GM18517 (cell line): ENCODE results near the gene CRACR2A.

ENCODE experiments used
- ATAC-seq: cut with Tn5 transposase; IDR thresholded peaks from one replicate; pipeline ENCODE4 v1.9.1; 2021; ENCODE audit warnings: mild to moderate bottlenecking, moderate library complexity; ENCODE audit not compliant: unreplicated experiment

The CRACR2A gene

GRCh38 chr12:3752096-3752709, 706 bp downstream of the CRACR2A start:
- ATAC-seq = peak; percentile 61

- ATAC-seq = no peak
These were observed 1.5 kb downstream of the CRACR2A start for GRCh38 chr12:3751151-3752095.

- ATAC-seq = no peak
These were observed 2.3 kb downstream of the CRACR2A start for GRCh38 chr12:3750616-3751015.

GRCh38 chr12:3748620-3749019, 4.3 kb downstream of the CRACR2A start:
- no peak for ATAC-seq

GRCh38 chr12:3747976-3748619, 4.8 kb downstream of the CRACR2A start:
- no peak for ATAC-seq

- no peak for ATAC-seq
These were observed 5.4 kb downstream of the CRACR2A start for GRCh38 chr12:3747543-3747942.

GRCh38 chr12:3746758-3747157, 6.2 kb downstream of the CRACR2A start:
- no peak for ATAC-seq

- no peak for ATAC-seq
These were observed 7.8 kb downstream of the CRACR2A start for GRCh38 chr12:3745152-3745551.

GRCh38 chr12:3744229-3744901, 8.5 kb downstream of the CRACR2A start:
- no peak for ATAC-seq

- no peak for ATAC-seq
These were observed 9.1 kb downstream of the CRACR2A start for GRCh38 chr12:3743803-3744202.

GRCh38 chr12:3741882-3742672, 10.8 kb downstream of the CRACR2A start:
- ATAC-seq = no peak

- ATAC-seq = no peak
These were observed 12.3 kb downstream of the CRACR2A start for GRCh38 chr12:3740480-3741231.

GRCh38 chr12:3735432-3735831, 17.5 kb downstream of the CRACR2A start:
- no peak for ATAC-seq

GRCh38 chr12:3732901-3733300, 20.0 kb downstream of the CRACR2A start:
- ATAC-seq = no peak

- ATAC-seq = no peak
These were observed 22.8 kb downstream of the CRACR2A start for GRCh38 chr12:3730111-3730510.

GRCh38 chr12:3728686-3729085, 24.2 kb downstream of the CRACR2A start:
- ATAC-seq = peak; percentile 14

- ATAC-seq = peak; percentile 90
These were observed 24.9 kb downstream of the CRACR2A start for GRCh38 chr12:3727877-3728632.

GRCh38 chr12:3727354-3727753, 25.6 kb downstream of the CRACR2A start:
- no peak for ATAC-seq

GRCh38 chr12:3726456-3726855, 26.5 kb downstream of the CRACR2A start:
- ATAC-seq = no peak
